Left kidney (tissue), 1 donor: ENCODE data around the gene KLF7. TPM values are rescaled to one million over a fixed set of nuclear protein-coding genes. Genes with fewer than 3 reads are reported as not detected.

Experiments used
- polyA plus RNA-seq: library from polyadenylated mRNA; unstranded; fragments of 120-200 nt; gene quantifications from one replicate; pipeline ENCODE4 v1.2.1, GENCODE V29; 2013; ENCODE audit not compliant: insufficient read length

The KLF7 gene
- polyA plus RNA-seq, 1 donor: 25.7 TPM

Other genes starting within 250 kb of the KLF7 start
- 1.7 TPM for gene CPO, start 226.4 kb downstream of the KLF7 start, polyA plus RNA-seq